H9 (cell line): Measurements from ENCODE around the gene TRIO. TPM values are rescaled to one million over a fixed set of nuclear protein-coding genes. Genes with fewer than 3 reads are reported as not detected.
A peak's percentile ranks its signal among the peaks of the same experiment; 100 is the strongest.

Source experiments
- DNase-seq: peaks from one replicate; pipeline ENCODE4 v3.0.0-alpha.2; 2017
- H2AFZ ChIP-seq: one replicate; pipeline ENCODE4 v1.6.1; 2013; ENCODE audit warnings: mild to moderate bottlenecking, low read length, control low read depth, moderate library complexity
- H2AK5ac ChIP-seq: 2 replicates; pipeline ENCODE4 v1.6.1; 2013; ENCODE audit warnings: low read length, control low read depth, mixed read lengths; ENCODE audit not compliant: insufficient read length
- H2BK120ac ChIP-seq: one replicate; pipeline ENCODE4 v1.6.1; 2013; ENCODE audit warnings: low read depth, mild to moderate bottlenecking, low read length, control low read depth, inconsistent platforms; ENCODE audit not compliant: poor library complexity, severe bottlenecking
- H2BK12ac ChIP-seq: 2 replicates; pipeline ENCODE4 v1.6.1; 2013; ENCODE audit warnings: low read length, control low read depth, mixed read lengths, low read depth; ENCODE audit not compliant: insufficient read length
- H2BK15ac ChIP-seq: 2 replicates; pipeline ENCODE4 v1.6.1; 2013; ENCODE audit warnings: low read depth, low read length, control low read depth
- H2BK20ac ChIP-seq: one replicate; pipeline ENCODE4 v1.6.1; 2013; ENCODE audit warnings: low read depth, mild to moderate bottlenecking, low read length, control low read depth, inconsistent platforms; ENCODE audit not compliant: poor library complexity, severe bottlenecking
- H2BK5ac ChIP-seq: 2 replicates; pipeline ENCODE4 v1.6.1; 2013; ENCODE audit warnings: low read length, control low read depth, mixed read lengths; ENCODE audit not compliant: insufficient read length
- H3K14ac ChIP-seq: 2 replicates; pipeline ENCODE4 v1.6.1; 2013; ENCODE audit warnings: low read length, control low read depth; ENCODE audit not compliant: insufficient read depth
- H3K18ac ChIP-seq: 2 replicates; pipeline ENCODE4 v1.6.1; 2013; ENCODE audit warnings: low read depth, mild to moderate bottlenecking, mixed read lengths, low read length, control low read depth; ENCODE audit not compliant: insufficient read length
- H3K23ac ChIP-seq: 2 replicates; pipeline ENCODE4 v1.6.1; 2013; ENCODE audit warnings: low read length, control low read depth, mixed read lengths, low read depth; ENCODE audit not compliant: insufficient read length
- H3K23me2 ChIP-seq: 2 replicates; pipeline ENCODE4 v1.6.1; 2013; ENCODE audit warnings: low read depth, mild to moderate bottlenecking, mixed read lengths, low read length, control low read depth; ENCODE audit not compliant: insufficient read length, poor library complexity, severe bottlenecking
- H3K27ac ChIP-seq: 2 replicates; pipeline ENCODE4 v1.5.1; 2013; ENCODE audit warnings: low read length, control low read depth, mixed read lengths, low read depth; ENCODE audit not compliant: insufficient read length
- H3K27me3 ChIP-seq: 2 replicates; pipeline ENCODE4 v1.6.1; 2013; ENCODE audit warnings: low read length, control low read depth, inconsistent platforms; ENCODE audit not compliant: insufficient read depth
- H3K4ac ChIP-seq: 2 replicates; pipeline ENCODE4 v1.6.1; 2013; ENCODE audit warnings: low read depth, mild to moderate bottlenecking, control low read depth, inconsistent platforms, low read length, moderate library complexity
- H3K4me1 ChIP-seq: 2 replicates; pipeline ENCODE4 v1.6.1; 2013; ENCODE audit warnings: low read length, control low read depth, inconsistent platforms; ENCODE audit not compliant: insufficient read depth
- H3K4me2 ChIP-seq: 2 replicates; pipeline ENCODE4 v1.6.1; 2013; ENCODE audit warnings: low read length, control low read depth, mixed read lengths; ENCODE audit not compliant: insufficient read length, insufficient read depth
- H3K56ac ChIP-seq: 2 replicates; pipeline ENCODE4 v1.6.1; 2013; ENCODE audit warnings: low read depth, mild to moderate bottlenecking, mixed read lengths, low read length, control low read depth; ENCODE audit not compliant: insufficient read length
- H3K79me1 ChIP-seq: 2 replicates; pipeline ENCODE4 v1.6.1; 2013; ENCODE audit warnings: low read depth, mild to moderate bottlenecking, moderate library complexity, low read length, control low read depth, inconsistent platforms; ENCODE audit not compliant: insufficient read depth, poor library complexity, severe bottlenecking
- H3K79me2 ChIP-seq: 2 replicates; pipeline ENCODE4 v1.6.1; 2013; ENCODE audit warnings: low read length, control low read depth, inconsistent platforms; ENCODE audit not compliant: insufficient read depth
- H3K9ac ChIP-seq: 2 replicates; pipeline ENCODE4 v1.6.1; 2013; ENCODE audit warnings: low read length, control low read depth, mixed read lengths; ENCODE audit not compliant: insufficient read length; ENCODE audit errors: extremely low read depth
- H3K9me3 ChIP-seq: one replicate; pipeline ENCODE4 v1.6.1; 2013; ENCODE audit warnings: low read depth, low read length, inconsistent platforms; ENCODE audit not compliant: control insufficient read depth
- H3T11ph ChIP-seq: one replicate; pipeline ENCODE4 v1.6.1; 2013; ENCODE audit warnings: mild to moderate bottlenecking, low read length, control low read depth, inconsistent platforms
- H4K20me1 ChIP-seq: one replicate; pipeline ENCODE4 v1.6.1; 2013; ENCODE audit not compliant: control insufficient read depth, insufficient read length, insufficient read depth
- H4K5ac ChIP-seq: 2 replicates; pipeline ENCODE4 v1.6.1; 2013; ENCODE audit warnings: low read depth, mild to moderate bottlenecking, mixed read lengths, low read length, control low read depth; ENCODE audit not compliant: insufficient read length
- H4K8ac ChIP-seq: replicated peaks from 2 replicates; pipeline ENCODE4 v1.6.1; 2013; ENCODE audit warnings: low read length, control low read depth, mixed read lengths, low read depth; ENCODE audit not compliant: insufficient read length
- H4K91ac ChIP-seq: 2 replicates; pipeline ENCODE4 v1.6.1; 2013; ENCODE audit warnings: low read depth, mild to moderate bottlenecking, moderate library complexity, mixed read lengths, low read length, control low read depth; ENCODE audit not compliant: insufficient read length
- H3K27ac Mint-ChIP-seq, 3 experiments: 2 replicates in 2 of 3; 3 replicates in 1 of 3; pipeline ENCODE4 v1.8.0; 2020 to 2021; ENCODE audit warnings: mixed read lengths in 3 of 3, mild to moderate bottlenecking in 1 of 3, moderate library complexity in 1 of 3
- H3K27me3 Mint-ChIP-seq: 2 replicates; pipeline ENCODE4 v1.8.0; 2021; ENCODE audit warnings: low read depth, mild to moderate bottlenecking, moderate library complexity, mixed read lengths
- H3K36me3 Mint-ChIP-seq, 3 experiments: 2 replicates in 2 of 3; 3 replicates in 1 of 3; pipeline ENCODE4 v1.8.0; 2020 to 2021; ENCODE audit warnings: low read depth in 3 of 3, mixed read lengths in 3 of 3; ENCODE audit not compliant: insufficient read depth in 1 of 3
- H3K4me1 Mint-ChIP-seq, 2 experiments: 2 replicates each; pipeline ENCODE4 v1.8.0; 2020; ENCODE audit warnings: mixed read lengths in 2 of 2
- H3K4me3 Mint-ChIP-seq, 2 experiments: 2 replicates in 1 of 2; 3 replicates in 1 of 2; pipeline ENCODE4 v1.8.0; 2020 to 2021; ENCODE audit warnings: mild to moderate bottlenecking in 2 of 2, mixed read lengths in 2 of 2, moderate library complexity in 1 of 2
- H3K9me3 Mint-ChIP-seq, 2 experiments: 2 replicates in 1 of 2; 3 replicates in 1 of 2; pipeline ENCODE4 v1.8.0; 2020; ENCODE audit warnings: mild to moderate bottlenecking in 2 of 2, mixed read lengths in 2 of 2, moderate library complexity in 1 of 2
- WGBS: extraction: QIAGEN DNeasy Blood & Tissue Kit; methylation state at CpG from one replicate; pipeline ENCODE4 v1.1.7; 2013; ENCODE audit warnings: missing lambda C conversion rate, low lambda C conversion rate, mixed read lengths; ENCODE audit not compliant: insufficient read length; ENCODE audit errors: extremely low coverage; 5-methylcytosine and 5-hydroxymethylcytosine counted together
- total RNA-seq: library from RNA; stranded (reverse); gene quantifications from 2 replicates; pipeline ENCODE4 v1.2.1, GENCODE V29; 2021
- TF ChIP-seq, protein P1 (sequence below): fragments of 200-600 bp; sonication (generic); conservative IDR thresholded peaks from 3 replicates; pipeline ENCODE4 v1.8.0; 2021; ENCODE audit warnings: antibody characterized with exemption, mild to moderate bottlenecking

The TRIO gene
- total RNA-seq, 1 experiment from 2014 or later: 87.8 TPM

DNA sequence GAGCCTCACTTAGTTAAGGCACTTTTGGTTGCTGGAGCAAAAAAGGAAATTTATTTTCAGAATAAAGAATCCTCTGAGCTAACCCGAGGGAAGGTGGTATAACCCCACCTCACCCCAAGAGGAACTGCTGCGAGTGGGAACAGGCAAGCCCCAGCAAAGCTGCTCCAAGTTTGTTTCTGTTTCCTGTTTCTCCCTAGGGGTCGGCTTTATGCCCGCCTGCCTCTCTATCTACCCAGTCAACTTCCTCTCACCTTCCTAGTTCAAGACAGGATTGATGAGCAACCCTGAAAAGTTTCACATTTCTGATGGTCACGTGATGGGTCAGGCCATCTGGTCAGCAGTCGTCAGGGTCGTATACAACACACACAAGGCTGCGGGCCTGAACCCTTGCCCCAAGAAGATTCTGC lies 31.1 kb downstream of the TRIO start:
- no peak overlapping the region for H4K8ac ChIP-seq
- no peak overlapping the region for H2BK120ac ChIP-seq
- no peak overlapping the region for H2BK5ac ChIP-seq
- H2AK5ac ChIP-seq: no peak overlapping the region
- H3K4me2 ChIP-seq: peak overlapping the region; percentile 45
- H3K79me2 ChIP-seq: peaks cover 45% of the 10 kb centered on the region; the same call in 1 of the 2 replicates
- no peak overlapping the region for H2BK20ac ChIP-seq
- H3K9me3 Mint-ChIP-seq: no peaks in the 10 kb centered on the region
- no peaks in the 10 kb centered on the region for H3K27me3 Mint-ChIP-seq
- H4K91ac ChIP-seq: no peak overlapping the region
- no peaks in the 10 kb centered on the region for H3K36me3 Mint-ChIP-seq
- H4K20me1 ChIP-seq: no peaks in the 10 kb centered on the region
- no peaks in the 10 kb centered on the region for H3K23me2 ChIP-seq
- H3K27ac Mint-ChIP-seq: peak overlapping the region; percentile 12 to 76 (median 73); a peak in 6 of 7 replicates
- H3K4me1 ChIP-seq: peaks cover 15% of the 10 kb centered on the region; the same call in 1 of the 2 replicates
- H2BK15ac ChIP-seq: no peak overlapping the region
- no peak overlapping the region for H2BK12ac ChIP-seq
- no peak overlapping the region for H3K4ac ChIP-seq
- H3K27ac ChIP-seq: peak overlapping the region; percentile 45
- no peak overlapping the region for H4K5ac ChIP-seq
- peaks cover 10% of the 10 kb centered on the region for H3K79me1 ChIP-seq
- H3K9ac ChIP-seq: no peak overlapping the region
- H3K23ac ChIP-seq: no peak overlapping the region
- H3K27me3 ChIP-seq: no peaks in the 10 kb centered on the region
- WGBS: no CpG with 5 or more reads among the region's 8 CpGs
- H2AFZ ChIP-seq: no peak overlapping the region
- H3K9me3 ChIP-seq: no peaks in the 10 kb centered on the region
- DNase-seq: peak; percentile 77
- H3K14ac ChIP-seq: no peak overlapping the region
- H3T11ph ChIP-seq: no peak overlapping the region
- TF ChIP-seq, protein P1, sequence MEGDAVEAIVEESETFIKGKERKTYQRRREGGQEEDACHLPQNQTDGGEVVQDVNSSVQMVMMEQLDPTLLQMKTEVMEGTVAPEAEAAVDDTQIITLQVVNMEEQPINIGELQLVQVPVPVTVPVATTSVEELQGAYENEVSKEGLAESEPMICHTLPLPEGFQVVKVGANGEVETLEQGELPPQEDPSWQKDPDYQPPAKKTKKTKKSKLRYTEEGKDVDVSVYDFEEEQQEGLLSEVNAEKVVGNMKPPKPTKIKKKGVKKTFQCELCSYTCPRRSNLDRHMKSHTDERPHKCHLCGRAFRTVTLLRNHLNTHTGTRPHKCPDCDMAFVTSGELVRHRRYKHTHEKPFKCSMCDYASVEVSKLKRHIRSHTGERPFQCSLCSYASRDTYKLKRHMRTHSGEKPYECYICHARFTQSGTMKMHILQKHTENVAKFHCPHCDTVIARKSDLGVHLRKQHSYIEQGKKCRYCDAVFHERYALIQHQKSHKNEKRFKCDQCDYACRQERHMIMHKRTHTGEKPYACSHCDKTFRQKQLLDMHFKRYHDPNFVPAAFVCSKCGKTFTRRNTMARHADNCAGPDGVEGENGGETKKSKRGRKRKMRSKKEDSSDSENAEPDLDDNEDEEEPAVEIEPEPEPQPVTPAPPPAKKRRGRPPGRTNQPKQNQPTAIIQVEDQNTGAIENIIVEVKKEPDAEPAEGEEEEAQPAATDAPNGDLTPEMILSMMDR: no peak
- no peak overlapping the region for H3K18ac ChIP-seq
- peak overlapping the region in 1 of 2 experiments; percentile 33; a peak in 2 of 5 replicates for H3K4me3 Mint-ChIP-seq
- peaks cover 63 to 68% of the 10 kb centered on the region in 2 experiments for H3K4me1 Mint-ChIP-seq
- no peak overlapping the region for H3K56ac ChIP-seq
